Hematopoietic multipotent progenitor cell treated with erythropoietin and hydrocortisone succinate and interleukin-3 and kit ligand, for 6 days (in vitro differentiated cells): ENCODE results near the gene SLFN12L.
"Not testable (repeated sequence)": the region's sequence is repeated elsewhere in the genome, so short reads cannot be mapped to it uniquely, and the experiment has no call there.

ENCODE experiments used
- DNase-seq: peaks from one replicate; pipeline ENCODE4 v3.0.0-alpha.2; 2015

The SLFN12L gene

GRCh38 chr17:35537601-35538141, at the start of gene SLFN12L:
Gene SLFN12L, minus strand, starts transcription at chr17:35537678. Its CDS starts 15,314 bp downstream, at chr17:35522364.
- DNase-seq, result peak; percentile 57

DNA sequence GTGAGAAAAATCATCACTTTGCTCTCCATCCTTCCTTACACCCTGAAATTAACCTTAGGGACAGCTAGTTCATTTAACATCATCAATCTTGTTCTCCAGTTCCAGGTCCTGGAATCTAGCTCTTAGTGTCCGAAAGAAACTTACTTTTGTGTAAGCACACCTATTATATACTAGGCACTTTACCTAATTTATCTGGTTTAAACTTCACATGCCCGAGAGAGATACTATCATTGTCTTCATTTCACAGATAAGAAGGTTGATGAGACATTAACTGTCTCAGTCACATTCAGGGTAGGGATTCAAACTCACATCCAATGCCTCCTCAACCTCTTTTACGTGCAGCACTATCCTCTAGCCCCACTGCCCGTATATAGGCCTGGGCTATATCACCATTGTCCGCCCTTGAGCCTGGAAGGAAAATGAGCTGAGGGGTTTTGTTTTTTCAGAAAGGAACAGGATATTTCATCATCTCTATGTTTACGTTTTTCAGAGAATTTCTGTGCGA, 49.1 kb upstream of the SLFN12L start:
- no peak for DNase-seq

DNA sequence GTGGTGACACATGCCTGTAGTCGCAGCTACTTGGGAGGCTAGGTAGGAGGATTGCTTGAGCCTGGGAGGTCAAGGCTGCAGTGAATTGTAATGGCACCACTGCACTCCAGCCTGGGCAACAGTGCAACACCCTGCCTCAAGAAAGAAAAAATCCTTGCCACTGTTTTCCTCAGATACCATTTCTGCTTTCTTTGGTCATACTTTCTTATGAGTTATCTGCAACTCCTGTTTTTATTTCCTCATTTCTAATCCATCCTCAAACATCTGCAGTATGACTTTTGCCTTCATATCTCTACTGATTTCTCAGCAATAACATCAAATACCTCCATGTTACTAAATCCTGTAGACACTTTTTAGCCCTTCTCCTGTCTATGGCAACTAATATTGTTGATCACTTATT, 46.6 kb upstream of the SLFN12L start:
- DNase-seq, result no peak

- peak; percentile 44 for DNase-seq
Observed at GRCh38 chr17:35578929-35579432, 41.5 kb upstream of the SLFN12L start.

GRCh38 chr17:35578197-35578928, 40.9 kb upstream of the SLFN12L start, which contains the start of gene PEX12:
Gene PEX12, minus strand, starts transcription at chr17:35578571. Its CDS starts 550 bp downstream, at chr17:35578021.
- peak; percentile 98 for DNase-seq

DNA sequence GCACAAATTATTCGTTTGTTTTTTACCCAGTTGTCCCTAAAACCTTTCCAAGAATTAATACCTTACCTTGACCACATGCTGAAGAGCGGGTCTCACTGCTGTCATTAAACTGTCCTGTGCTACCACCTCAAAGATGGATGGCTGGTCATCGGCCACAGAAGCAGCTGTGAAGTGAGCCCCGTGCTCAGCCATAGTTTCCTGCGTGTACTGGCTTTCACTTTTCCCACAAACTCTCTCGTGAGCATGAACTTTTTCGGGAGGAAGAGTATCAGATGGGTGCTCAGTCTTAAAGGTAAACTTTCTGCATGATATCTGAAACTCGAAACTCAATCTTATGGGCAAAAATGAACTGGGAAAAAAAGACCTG, 40.3 kb upstream of the SLFN12L start:
- DNase-seq, result peak; percentile 44

DNA sequence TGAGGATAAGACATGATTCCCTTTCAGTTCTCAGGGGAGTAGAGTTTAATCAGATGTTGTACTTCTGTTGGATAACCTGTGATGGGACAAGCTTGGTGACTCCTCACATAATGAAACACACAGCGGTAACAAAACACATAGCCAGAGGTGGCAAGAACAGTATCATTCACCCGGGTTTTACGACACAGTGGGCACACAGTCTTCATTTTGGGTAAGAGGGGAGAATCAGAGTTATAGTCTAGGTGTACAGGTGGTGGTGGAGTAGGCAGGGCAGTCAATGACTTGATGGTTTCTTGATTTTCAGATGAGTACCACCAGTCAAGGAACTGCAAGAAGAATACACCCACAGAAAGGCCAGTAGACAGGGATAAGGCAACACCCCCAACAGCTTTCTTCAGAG, 38.3 kb upstream of the SLFN12L start:
- DNase-seq, result no peak

- DNase-seq, result no peak
Observed at GRCh38 chr17:35569405-35569804, 31.9 kb upstream of the SLFN12L start.

- DNase-seq, result peak; percentile 70
Observed at GRCh38 chr17:35568561-35568960, 31.1 kb upstream of the SLFN12L start.

- DNase-seq, result no peak
Observed at GRCh38 chr17:35566968-35567367, 29.5 kb upstream of the SLFN12L start.

- DNase-seq, result not testable (repeated sequence)
Observed at GRCh38 chr17:35563181-35563580, 25.7 kb upstream of the SLFN12L start.

DNA sequence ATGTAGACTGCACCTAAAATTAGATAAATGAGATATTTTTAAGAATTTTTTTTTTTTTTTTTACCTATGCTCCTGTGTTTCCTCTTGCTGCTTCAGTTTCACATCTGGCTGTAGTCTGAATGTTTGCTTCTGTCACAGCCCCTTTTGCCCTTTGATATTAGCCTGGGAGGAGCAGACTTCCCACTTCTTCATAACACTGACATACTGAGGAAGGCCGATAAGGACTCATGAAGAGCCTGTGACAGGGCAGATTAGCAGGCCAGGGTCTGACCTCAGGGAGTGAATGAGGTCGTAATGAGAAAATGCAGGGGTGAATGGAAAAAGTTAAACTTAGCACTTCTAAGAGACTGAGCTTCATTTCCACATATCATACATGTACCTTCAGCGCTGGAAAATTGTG, 23.2 kb upstream of the SLFN12L start, which contains the start of gene SLFN14:
TSS of gene SLFN14 (minus strand) at position 117 of the 400 bp plus-strand sequence. CDS start 2,757 bp downstream, outside the sequence.
- DNase-seq, result peak; percentile 100

DNA sequence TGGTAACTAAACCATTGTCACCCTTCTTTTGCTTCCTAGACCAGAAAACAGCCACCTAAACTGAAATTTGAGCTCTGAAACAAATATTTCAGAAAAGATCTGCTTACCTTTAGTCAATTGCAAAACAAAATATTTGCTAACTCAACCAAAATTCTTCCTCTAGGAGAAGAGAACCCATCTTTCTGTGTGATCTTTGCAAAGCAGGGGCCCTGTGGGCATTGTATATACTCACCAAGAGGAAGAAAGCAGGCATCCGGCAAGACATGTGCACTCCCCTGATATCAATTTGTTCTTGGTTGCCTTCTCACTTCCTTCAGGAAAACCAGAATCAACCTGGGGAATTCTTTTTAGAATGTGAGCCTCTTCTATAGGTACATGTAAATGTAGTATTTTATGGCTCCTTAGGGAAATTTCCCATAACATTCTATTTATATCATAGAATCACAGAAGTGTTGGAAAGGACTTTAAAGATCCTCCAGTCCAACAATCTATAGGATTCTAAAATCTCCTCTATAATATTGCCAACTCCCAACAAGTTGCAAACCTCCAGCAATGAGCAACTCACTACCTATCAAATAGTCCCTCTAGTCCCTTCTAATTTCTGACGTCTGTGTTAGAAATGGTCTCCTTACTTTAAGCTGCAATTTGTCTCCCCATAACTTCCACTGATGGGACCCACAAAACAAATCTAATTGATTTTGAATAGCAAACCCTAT, 22.2 kb upstream of the SLFN12L start:
- DNase-seq, result peak; percentile 66

DNA sequence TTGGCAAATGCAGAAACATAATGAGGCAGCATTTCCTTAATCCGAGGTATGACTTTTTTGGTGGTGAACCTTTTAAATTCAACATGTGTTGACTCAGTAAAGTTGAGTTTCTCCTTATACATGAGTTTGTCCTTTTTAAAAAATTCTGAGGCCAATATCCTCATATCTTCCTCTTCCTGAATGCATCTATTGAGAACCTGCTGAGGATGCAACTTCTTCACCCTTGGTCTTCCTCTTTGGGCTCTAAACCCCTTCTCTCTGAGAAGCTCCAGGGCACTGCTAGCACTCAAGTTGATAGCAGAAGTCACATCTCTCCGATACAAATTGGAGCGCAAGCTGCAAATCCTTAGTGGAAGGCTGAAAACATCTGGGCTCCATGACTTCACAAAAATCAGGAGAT, 19.9 kb upstream of the SLFN12L start:
- DNase-seq, result no peak

- peak; percentile 63 for DNase-seq
Observed at GRCh38 chr17:35555691-35556090, 18.2 kb upstream of the SLFN12L start.

GRCh38 chr17:35554668-35555067, 17.2 kb upstream of the SLFN12L start:
- no peak for DNase-seq

DNA sequence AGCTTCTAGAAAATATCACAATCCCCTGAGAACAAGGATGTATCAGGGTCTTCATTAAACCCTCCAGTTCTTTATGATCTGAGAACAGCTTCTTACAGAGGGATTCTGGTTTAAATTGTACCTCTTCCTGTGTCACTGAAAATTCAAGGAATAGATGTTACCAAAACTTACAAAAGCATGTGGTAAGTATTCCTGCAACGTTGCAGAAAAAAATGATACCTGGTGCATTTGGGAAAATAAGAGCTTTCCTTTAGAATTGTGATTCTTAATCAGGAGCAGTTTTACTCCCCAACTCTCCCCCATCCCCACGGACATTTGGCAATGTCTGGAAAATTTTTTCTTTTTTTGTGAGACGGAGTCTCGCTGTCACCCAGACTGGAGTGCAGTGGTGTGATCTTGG, 15.8 kb upstream of the SLFN12L start:
- no peak for DNase-seq

- no peak for DNase-seq
Observed at GRCh38 chr17:35548978-35549377, 11.5 kb upstream of the SLFN12L start.

DNA sequence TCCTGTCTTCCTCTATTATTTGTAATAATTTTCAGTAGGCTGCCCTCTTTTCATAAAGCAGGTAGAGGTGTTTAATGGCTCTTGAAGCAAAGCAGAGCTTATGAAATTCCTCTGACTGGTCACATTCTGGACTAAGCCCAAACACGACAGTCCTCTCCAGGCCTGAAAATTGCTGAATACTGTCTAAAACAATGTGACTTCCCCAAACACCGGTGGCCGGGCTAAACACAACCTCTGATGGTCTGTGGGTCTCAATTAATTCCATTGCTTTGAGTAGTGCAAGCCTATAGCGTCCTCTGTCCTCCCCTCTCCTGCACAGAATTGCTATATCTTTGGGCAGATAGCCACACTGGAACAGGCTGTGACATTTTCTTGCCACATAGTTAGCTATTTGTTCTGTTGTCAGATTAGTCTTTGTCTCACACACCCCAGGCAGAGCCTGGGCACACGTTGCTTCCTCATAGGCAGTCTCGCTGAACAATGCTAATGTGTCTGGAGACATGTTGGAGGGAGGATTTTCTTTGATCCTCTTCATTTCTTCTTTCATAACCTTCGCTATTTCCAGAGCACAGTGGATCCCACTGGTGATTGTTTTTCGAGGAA, 10.8 kb upstream of the SLFN12L start:
- DNase-seq, result no peak

GRCh38 chr17:35546487-35546886, 9.0 kb upstream of the SLFN12L start:
- DNase-seq, result no peak

DNA sequence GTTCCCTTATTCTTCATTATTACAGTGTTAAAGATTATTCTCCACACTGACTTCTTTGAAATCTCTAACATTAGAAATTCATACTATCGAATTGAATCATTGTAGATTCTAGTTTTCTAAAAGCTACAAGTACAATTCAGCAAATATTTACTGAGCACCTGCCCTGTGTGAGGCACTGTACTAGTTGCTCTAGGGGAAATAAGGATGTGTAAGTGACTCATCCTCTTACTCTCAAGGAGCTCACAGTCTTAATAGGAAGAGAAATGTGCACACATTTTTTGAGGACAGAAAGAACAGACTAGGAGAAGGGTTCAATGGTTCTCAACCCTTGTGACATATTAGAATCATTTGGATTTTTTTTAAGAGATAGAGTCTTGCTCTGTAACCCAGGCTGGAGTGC, 7.7 kb upstream of the SLFN12L start:
- DNase-seq, result no peak

- DNase-seq, result no peak
Observed at GRCh38 chr17:35543856-35544255, 6.4 kb upstream of the SLFN12L start.

DNA sequence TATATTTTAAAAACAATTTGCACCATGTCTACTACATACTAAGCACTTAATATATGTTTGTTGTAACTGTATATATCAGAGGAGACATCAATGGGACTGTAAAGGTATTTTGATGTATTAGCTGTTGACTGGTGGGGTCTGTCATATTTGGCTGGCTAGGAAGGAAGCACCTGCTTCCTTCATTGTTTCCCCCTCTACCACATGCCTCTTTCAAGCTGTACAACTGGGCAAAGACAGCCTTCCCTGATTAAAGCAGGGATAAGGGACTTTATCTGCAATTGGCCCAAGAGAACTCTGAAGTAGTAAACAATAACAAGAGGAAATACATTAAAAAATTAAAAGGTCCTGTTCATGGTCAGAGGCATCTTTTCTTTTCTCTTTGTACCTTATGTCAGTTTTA, 5.5 kb upstream of the SLFN12L start:
- DNase-seq, result no peak
